ENCODE results near the gene YDJC. TPM values are rescaled to one million over a fixed set of nuclear protein-coding genes. Genes with fewer than 3 reads are reported as not detected.
A peak's percentile ranks its signal among the peaks of the same experiment; 100 is the strongest.

The YDJC gene
- total RNA-seq, 1 donor, result 19.0 TPM

- TF ChIP-seq, protein P1, sequence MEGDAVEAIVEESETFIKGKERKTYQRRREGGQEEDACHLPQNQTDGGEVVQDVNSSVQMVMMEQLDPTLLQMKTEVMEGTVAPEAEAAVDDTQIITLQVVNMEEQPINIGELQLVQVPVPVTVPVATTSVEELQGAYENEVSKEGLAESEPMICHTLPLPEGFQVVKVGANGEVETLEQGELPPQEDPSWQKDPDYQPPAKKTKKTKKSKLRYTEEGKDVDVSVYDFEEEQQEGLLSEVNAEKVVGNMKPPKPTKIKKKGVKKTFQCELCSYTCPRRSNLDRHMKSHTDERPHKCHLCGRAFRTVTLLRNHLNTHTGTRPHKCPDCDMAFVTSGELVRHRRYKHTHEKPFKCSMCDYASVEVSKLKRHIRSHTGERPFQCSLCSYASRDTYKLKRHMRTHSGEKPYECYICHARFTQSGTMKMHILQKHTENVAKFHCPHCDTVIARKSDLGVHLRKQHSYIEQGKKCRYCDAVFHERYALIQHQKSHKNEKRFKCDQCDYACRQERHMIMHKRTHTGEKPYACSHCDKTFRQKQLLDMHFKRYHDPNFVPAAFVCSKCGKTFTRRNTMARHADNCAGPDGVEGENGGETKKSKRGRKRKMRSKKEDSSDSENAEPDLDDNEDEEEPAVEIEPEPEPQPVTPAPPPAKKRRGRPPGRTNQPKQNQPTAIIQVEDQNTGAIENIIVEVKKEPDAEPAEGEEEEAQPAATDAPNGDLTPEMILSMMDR (IDR thresholded peaks at IDR 0.05; ENCODE audit: insufficient read depth, low read depth, low read length), result no peak
- H3K4me3 ChIP-seq (ENCODE audit: low read depth, low read length), result no peak overlapping the region
- no peak for DNase-seq (ENCODE audit: low read depth)
Observed at GRCh38 chr22:21631025-21631424, 1.2 kb upstream of the YDJC start.

DNA sequence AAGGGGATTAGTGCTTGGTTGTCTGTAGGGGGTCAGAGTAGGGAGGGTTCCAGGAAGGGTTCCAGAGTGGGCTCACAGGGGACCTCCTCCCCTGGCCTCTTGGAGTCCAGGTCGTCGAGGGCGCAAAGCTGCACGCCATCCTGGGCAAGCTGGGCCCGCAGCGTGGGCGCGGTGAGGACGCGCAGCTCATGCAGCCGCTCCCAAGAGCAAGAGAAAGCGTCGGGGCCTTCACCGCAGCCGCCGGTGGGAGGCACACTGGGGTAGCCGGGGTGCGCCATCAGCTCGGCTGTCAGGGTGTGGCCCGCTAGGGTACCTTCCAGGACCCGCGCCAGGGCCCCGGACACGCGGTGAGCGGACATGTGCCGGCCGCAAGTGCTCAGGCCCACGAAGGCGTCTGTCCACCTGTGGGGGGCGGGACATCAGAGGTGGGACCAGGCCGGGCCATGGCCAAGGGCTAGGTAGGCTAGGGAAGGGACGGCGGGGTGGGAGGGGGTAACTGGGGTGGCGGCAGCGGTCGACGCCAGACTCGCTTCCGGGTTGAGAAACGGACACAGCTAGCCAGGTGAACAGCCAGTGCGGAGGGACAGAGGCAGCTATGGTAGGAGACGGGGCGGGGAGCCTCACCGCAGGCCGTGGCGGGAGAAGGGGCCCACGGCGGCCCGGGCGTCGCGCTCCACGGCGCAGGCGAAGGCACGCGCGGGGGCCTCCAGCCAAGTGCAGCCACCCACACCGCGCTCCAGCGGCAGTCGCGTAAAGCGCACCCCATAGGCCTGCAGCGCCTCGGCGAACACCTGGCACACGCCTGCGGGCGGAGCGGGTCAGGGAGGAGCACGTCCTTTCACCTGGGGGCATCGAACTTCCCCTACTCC, 1.2 kb downstream of the YDJC start:
- no peak for DNase-seq (ENCODE audit: low read depth)
- peak overlapping the region; percentile 82 for H3K4me3 ChIP-seq (ENCODE audit: low read depth, low read length)
- TF ChIP-seq, protein P1 (IDR thresholded peaks at IDR 0.05; ENCODE audit: insufficient read depth, low read depth, low read length), result no peak

- TF ChIP-seq, protein P1 (IDR thresholded peaks at IDR 0.05; ENCODE audit: insufficient read depth, low read depth, low read length), result no peak
- H3K4me3 ChIP-seq (ENCODE audit: low read depth, low read length), result no peak overlapping the region
- DNase-seq (ENCODE audit: low read depth), result no peak
Observed at GRCh38 chr22:21626735-21627469, 2.9 kb downstream of the YDJC start.

GRCh38 chr22:21626073-21626734, 3.6 kb downstream of the YDJC start:
- DNase-seq (ENCODE audit: low read depth), result no peak
- TF ChIP-seq, protein P1 (IDR thresholded peaks at IDR 0.05; ENCODE audit: insufficient read depth, low read depth, low read length), result no peak
- no peak overlapping the region for H3K4me3 ChIP-seq (ENCODE audit: low read depth, low read length)

GRCh38 chr22:21624880-21625791, 4.7 kb downstream of the YDJC start:
- TF ChIP-seq, protein P1 (IDR thresholded peaks at IDR 0.05; ENCODE audit: insufficient read depth, low read depth, low read length), result no peak
- no peak overlapping the region for H3K4me3 ChIP-seq (ENCODE audit: low read depth, low read length)
- DNase-seq (ENCODE audit: low read depth), result no peak
